Activated CD8-positive, alpha-beta T cell treated with anti-CD3 and anti-CD28 coated beads, Interleukin-2, amount 10 ng/mL, durations not matched to agents 7 days and 5 days (primary cell): ENCODE measurements around the gene ATP6V1E1. TPM values are rescaled to one million over a fixed set of nuclear protein-coding genes. Genes with fewer than 3 reads are reported as not detected.
"Not testable (repeated sequence)": the region's sequence is repeated elsewhere in the genome, so short reads cannot be mapped to it uniquely, and the experiment has no call there.

Experiments used
- ATAC-seq: fragments of 150-1000 bp; cut with Tn5 transposase; one replicate; pipeline ENCODE4 v1.10.0; 2021; ENCODE audit warnings: moderate library complexity
- CTCF ChIA-PET: fragments of 350-600 bp; sonication (Branson Sonifier 250); formaldehyde crosslinking; loops from one replicate; lab custom pipeline; 2021; ENCODE audit warnings: antibody characterized with exemption; lab: Charles Lee
- POLR2A ChIA-PET: fragments of 350-600 bp; sonication (Branson Sonifier 250); formaldehyde crosslinking; loops from one replicate; lab custom pipeline; 2021; ENCODE audit warnings: antibody characterized with exemption; lab: Charles Lee
- DNase-seq: peaks from one replicate; pipeline ENCODE4 v3.0.0-alpha.2; 2020
- H3K27ac Mint-ChIP-seq: one replicate; pipeline ENCODE4 v1.8.0; 2021; ENCODE audit warnings: mild to moderate bottlenecking, mixed read lengths
- H3K27me3 Mint-ChIP-seq: one replicate; pipeline ENCODE4 v1.8.0; 2021; ENCODE audit warnings: low read depth, mixed read lengths
- H3K36me3 Mint-ChIP-seq: one replicate; pipeline ENCODE4 v1.8.0; 2021; ENCODE audit warnings: low read depth, mixed read lengths
- H3K4me1 Mint-ChIP-seq: one replicate; pipeline ENCODE4 v1.8.0; 2021; ENCODE audit warnings: low read depth, mixed read lengths
- H3K4me3 Mint-ChIP-seq: one replicate; pipeline ENCODE4 v1.8.0; 2021; ENCODE audit warnings: mild to moderate bottlenecking, mixed read lengths
- H3K9me3 Mint-ChIP-seq: one replicate; pipeline ENCODE4 v1.8.0; 2022; ENCODE audit warnings: mixed read lengths; ENCODE audit not compliant: insufficient read depth
- total RNA-seq, 2 experiments: library from RNA; stranded (reverse); gene quantifications; one replicate each; pipeline ENCODE4 v1.2.3, GENCODE V29; 2021

ATP6V1E1 gene
- total RNA-seq, 2 experiments from 2014 or later: 86.2 to 88.8 TPM

DNA sequence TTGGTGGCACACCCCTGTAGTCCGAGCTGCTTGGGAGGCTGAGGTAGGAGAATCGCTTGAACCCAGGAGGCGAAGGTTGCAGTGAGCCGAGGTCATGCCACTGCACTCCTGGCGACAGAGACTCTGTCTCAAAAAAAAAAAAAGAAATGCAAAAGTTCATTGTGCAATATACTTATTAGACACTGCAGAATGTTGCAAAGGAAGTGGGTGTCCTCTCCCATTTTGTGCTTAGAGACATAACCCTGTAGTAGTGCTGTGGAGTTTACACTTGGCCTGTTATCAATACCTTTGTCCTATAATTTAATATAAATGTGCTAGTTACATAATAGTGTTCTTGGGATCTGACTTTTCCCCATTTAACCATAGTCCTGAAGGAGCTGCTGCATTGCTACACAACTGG lies 19.4 kb upstream of the ATP6V1E1 start:
- ATAC-seq (no peak), DNase-seq (no peak)
- Mint-ChIP-seq H3K4me3 (no peak overlapping the region), H3K9me3 (no peaks in the 10 kb centered on the region), H3K36me3 (peaks cover 3% of the 10 kb centered on the region), H3K4me1 (no peaks in the 10 kb centered on the region), H3K27ac (no peak overlapping the region), H3K27me3 (no peaks in the 10 kb centered on the region)
- POLR2A ChIA-PET: interaction anchor here (1.2 kb wide), 1 partner anchor 9 kb away, joined by 4 read pairs; no protein-coding TSS in a partner anchor
- CTCF ChIA-PET: no interaction called here

- ATAC-seq (no peak), DNase-seq (no peak)
- Mint-ChIP-seq H3K4me1 (no peaks in the 10 kb centered on the region), H3K27ac (no peak overlapping the region), H3K4me3 (no peak overlapping the region), H3K27me3 (no peaks in the 10 kb centered on the region), H3K9me3 (no peaks in the 10 kb centered on the region), H3K36me3 (peaks cover 3% of the 10 kb centered on the region)
- ChIA-PET CTCF (no interaction called here), POLR2A (interaction anchor here (1.2 kb wide), 1 partner anchor 8 kb away, joined by 4 read pairs; no protein-coding TSS in a partner anchor)
Observed at GRCh38 chr22:17647452-17647851, 18.9 kb upstream of the ATP6V1E1 start.

GRCh38 chr22:17642357-17642756 lies 13.8 kb upstream of the ATP6V1E1 start:
- H3K9me3 Mint-ChIP-seq, H3K27me3 Mint-ChIP-seq, H3K27ac Mint-ChIP-seq, DNase-seq, ATAC-seq, POLR2A ChIA-PET, CTCF ChIA-PET, H3K4me3 Mint-ChIP-seq: not testable (repeated sequence)
- Mint-ChIP-seq H3K4me1 (peaks cover 26% of the 10 kb centered on the region), H3K36me3 (peaks cover 13% of the 10 kb centered on the region)

GRCh38 chr22:17641269-17641668 lies 12.7 kb upstream of the ATP6V1E1 start:
- Mint-ChIP-seq H3K9me3 (no peaks in the 10 kb centered on the region), H3K4me3 (no peak overlapping the region), H3K27me3 (no peaks in the 10 kb centered on the region), H3K36me3 (peaks cover 13% of the 10 kb centered on the region), H3K4me1 (peaks cover 28% of the 10 kb centered on the region), H3K27ac (no peak overlapping the region)
- DNase-seq (no peak), ATAC-seq (no peak)
- ChIA-PET CTCF (no interaction called here), POLR2A (no interaction called here)

- Mint-ChIP-seq H3K9me3 (no peaks in the 10 kb centered on the region), H3K4me3 (peak overlapping the region; percentile 95), H3K36me3 (peaks cover 13% of the 10 kb centered on the region), H3K27ac (peak overlapping the region; percentile 97), H3K4me1 (peaks cover 28% of the 10 kb centered on the region), H3K27me3 (no peaks in the 10 kb centered on the region)
- DNase-seq: peak; percentile 45
- peak; percentile 22 for ATAC-seq
- CTCF ChIA-PET: interaction anchor here (0.7 to 1.1 kb wide), 2 partner anchors 95 to 437 kb away, joined by 3 read pairs; no protein-coding TSS in a partner anchor
- POLR2A ChIA-PET: interaction anchor here (0.6 to 1.4 kb wide), 24 partner anchors 8 to 1795 kb away, joined by 3 to 11 read pairs (median 4); partner anchors contain the start of genes ATP6V1E1 and PEX26
Observed at GRCh38 chr22:17639247-17639741, 10.7 kb upstream of the ATP6V1E1 start.

DNA sequence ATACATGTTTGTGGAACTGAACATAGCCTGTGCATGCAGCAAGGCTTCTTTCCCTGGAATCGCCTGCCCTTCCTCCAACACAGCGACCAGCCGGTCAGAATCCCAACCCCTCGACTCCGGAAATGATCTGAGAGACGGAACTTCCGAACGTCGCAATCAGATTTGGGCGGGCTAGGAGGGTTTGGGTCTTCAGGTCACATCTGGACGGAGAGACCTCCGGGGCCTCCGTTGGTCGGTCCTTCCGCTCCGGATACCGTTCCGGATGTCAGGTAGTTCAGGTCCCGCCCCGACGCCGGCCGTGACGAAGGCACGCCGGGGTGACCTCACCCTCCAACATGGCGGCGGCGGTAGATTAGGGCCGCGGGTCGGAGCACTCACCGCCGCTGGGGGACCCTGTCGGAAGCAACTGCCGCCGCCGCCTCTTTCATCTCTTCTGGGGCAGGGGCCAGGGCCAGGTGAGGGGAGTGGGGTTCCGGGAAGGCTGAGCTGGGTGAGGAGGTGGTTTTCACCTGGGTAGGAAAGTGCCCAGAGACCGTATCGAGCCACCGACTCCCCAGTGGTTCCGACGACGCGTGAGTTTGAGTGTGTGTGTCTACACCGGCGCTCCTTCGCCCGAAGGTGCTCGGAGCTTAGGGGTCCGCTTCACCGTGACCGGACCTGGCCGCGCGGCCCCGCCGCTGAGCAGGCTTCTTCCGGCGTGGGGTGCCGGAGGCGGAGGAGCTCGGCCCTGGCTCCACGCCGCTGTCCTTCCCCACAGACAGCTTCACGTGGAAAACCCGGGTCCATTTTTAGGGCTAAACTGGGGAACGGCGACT lies 10.1 kb upstream of the ATP6V1E1 start, which contains the start of gene BCL2L13:
TSS of gene BCL2L13 (plus strand) at position 326 of the 815 bp plus-strand sequence. CDS start 16,955 bp downstream, outside the sequence.
- H3K27me3 Mint-ChIP-seq: no peaks in the 10 kb centered on the region
- peaks cover 13% of the 10 kb centered on the region for H3K36me3 Mint-ChIP-seq
- H3K4me1 Mint-ChIP-seq: peaks cover 28% of the 10 kb centered on the region
- H3K9me3 Mint-ChIP-seq: no peaks in the 10 kb centered on the region
- CTCF ChIA-PET: interaction anchor here (0.7 to 1.1 kb wide), 2 partner anchors 95 to 437 kb away, joined by 3 read pairs; no protein-coding TSS in a partner anchor
- peak; percentile 94 for DNase-seq
- POLR2A ChIA-PET: interaction anchor here (0.6 to 1.4 kb wide), 24 partner anchors 9 to 1796 kb away, joined by 3 to 11 read pairs (median 4); partner anchors contain the start of genes ATP6V1E1 and PEX26
- H3K27ac Mint-ChIP-seq: peak within 1 kb of the TSS; percentile 97
- peak within 1 kb of the TSS; percentile 95 for H3K4me3 Mint-ChIP-seq
- ATAC-seq: peak; percentile 92

- Mint-ChIP-seq H3K4me3 (peak overlapping the region; percentile 95), H3K36me3 (peaks cover 13% of the 10 kb centered on the region), H3K27me3 (no peaks in the 10 kb centered on the region), H3K9me3 (no peaks in the 10 kb centered on the region), H3K4me1 (peaks cover 28% of the 10 kb centered on the region), H3K27ac (peak overlapping the region; percentile 97)
- POLR2A ChIA-PET: interaction anchor here (1.1 to 1.2 kb wide), 3 partner anchors 10 to 552 kb away, joined by 3 to 6 read pairs (median 5); partner anchors contain the start of gene ATP6V1E1
- no peak for DNase-seq
- peak; percentile 35 for ATAC-seq
- CTCF ChIA-PET: no interaction called here
Observed at GRCh38 chr22:17638182-17638431, 9.6 kb upstream of the ATP6V1E1 start.

DNA sequence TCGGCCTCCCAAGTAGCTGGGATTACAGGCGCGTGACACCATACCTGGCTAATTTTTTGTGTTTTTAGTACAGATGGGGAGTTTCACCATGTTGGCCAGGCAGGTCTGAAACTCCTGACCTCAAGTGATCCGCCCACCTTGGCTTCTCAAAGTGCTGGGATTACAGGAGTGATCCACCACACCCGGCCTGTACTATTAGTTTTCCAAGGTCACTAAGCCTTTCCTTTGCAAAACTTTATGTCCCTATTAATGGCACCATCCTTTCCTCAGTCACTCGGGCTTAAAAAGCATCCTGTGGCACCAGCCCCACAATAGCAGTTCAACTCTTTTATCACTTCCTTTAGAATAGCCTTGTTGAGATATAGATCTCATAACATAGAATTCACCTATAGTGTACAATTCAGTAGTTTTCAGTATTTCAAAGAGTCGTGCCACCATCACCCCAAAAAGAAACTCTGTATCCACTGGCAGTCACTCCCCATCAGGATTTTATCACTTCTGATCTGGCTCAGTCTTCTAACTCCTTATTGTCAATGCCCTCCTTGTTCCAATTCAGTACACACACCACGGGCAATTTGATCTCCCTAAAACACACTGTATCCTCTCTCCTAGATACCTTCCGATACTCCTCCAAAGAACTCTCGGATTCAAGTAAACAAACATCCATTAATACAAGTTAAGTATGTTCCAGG lies 9.1 kb upstream of the ATP6V1E1 start:
- POLR2A ChIA-PET: no interaction called here

GRCh38 chr22:17636850-17637249 lies 8.3 kb upstream of the ATP6V1E1 start:
- DNase-seq, H3K27ac Mint-ChIP-seq, CTCF ChIA-PET, ATAC-seq, H3K27me3 Mint-ChIP-seq, H3K9me3 Mint-ChIP-seq, H3K36me3 Mint-ChIP-seq, H3K4me3 Mint-ChIP-seq, POLR2A ChIA-PET: not testable (repeated sequence)
- H3K4me1 Mint-ChIP-seq: peaks cover 28% of the 10 kb centered on the region

More for the DNA sequence above, 9.1 kb upstream of the ATP6V1E1 start:
- ATAC-seq: no peak
- Mint-ChIP-seq H3K27ac (peak overlapping the region; percentile 97), H3K9me3 (no peaks in the 10 kb centered on the region), H3K36me3 (peaks cover 13% of the 10 kb centered on the region), H3K27me3 (no peaks in the 10 kb centered on the region), H3K4me3 (peak overlapping the region; percentile 95), H3K4me1 (peaks cover 28% of the 10 kb centered on the region)
- no peak for DNase-seq
- CTCF ChIA-PET: no interaction called here

GRCh38 chr22:17634696-17635095 lies 6.1 kb upstream of the ATP6V1E1 start:
- H3K27ac Mint-ChIP-seq: no peak overlapping the region
- no peak overlapping the region for H3K4me3 Mint-ChIP-seq
- POLR2A ChIA-PET: no interaction called here
- H3K27me3 Mint-ChIP-seq: no peaks in the 10 kb centered on the region
- H3K36me3 Mint-ChIP-seq: peaks cover 3% of the 10 kb centered on the region
- no peak for DNase-seq
- no peak for ATAC-seq
- peaks cover 20% of the 10 kb centered on the region for H3K4me1 Mint-ChIP-seq
- CTCF ChIA-PET: no interaction called here
- H3K9me3 Mint-ChIP-seq: no peaks in the 10 kb centered on the region

DNA sequence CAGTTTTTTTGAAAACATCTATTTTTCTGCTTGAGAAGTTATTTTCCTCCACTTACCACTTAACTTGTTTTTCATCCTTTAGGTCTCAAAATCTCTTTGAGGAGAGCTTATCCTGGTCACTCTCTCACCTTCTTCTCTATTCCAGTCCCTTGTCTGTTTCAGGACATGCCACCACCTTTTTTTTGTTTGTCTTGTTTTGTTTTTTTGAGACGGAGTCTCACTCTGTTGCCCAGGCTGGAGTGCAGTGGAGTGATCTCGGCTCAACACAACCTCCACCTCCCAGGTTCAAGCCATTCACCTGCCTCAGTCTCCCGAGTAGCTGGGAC lies 5.4 kb upstream of the ATP6V1E1 start:
- Mint-ChIP-seq H3K36me3 (no peaks in the 10 kb centered on the region), H3K4me1 (peaks cover 19% of the 10 kb centered on the region), H3K4me3 (no peak overlapping the region), H3K27ac (no peak overlapping the region), H3K9me3 (no peaks in the 10 kb centered on the region), H3K27me3 (no peaks in the 10 kb centered on the region)
- no peak for ATAC-seq
- ChIA-PET POLR2A (no interaction called here), CTCF (no interaction called here)
- no peak for DNase-seq
